Ramos (cell line): Measurements from ENCODE around the gene SERINC4.
"Not testable (repeated sequence)": the region's sequence is repeated elsewhere in the genome, so short reads cannot be mapped to it uniquely, and the experiment has no call there.

Source experiments
- in situ Hi-C: fragments of 300-500 bp; cut with MboI; formaldehyde crosslinking; loops from one replicate; pipeline ENCODE4 v1.14.3; 2022; ENCODE audit warnings: low sequenced_read_pairs; ENCODE audit not compliant: unreplicated experiment

Gene SERINC4

DNA sequence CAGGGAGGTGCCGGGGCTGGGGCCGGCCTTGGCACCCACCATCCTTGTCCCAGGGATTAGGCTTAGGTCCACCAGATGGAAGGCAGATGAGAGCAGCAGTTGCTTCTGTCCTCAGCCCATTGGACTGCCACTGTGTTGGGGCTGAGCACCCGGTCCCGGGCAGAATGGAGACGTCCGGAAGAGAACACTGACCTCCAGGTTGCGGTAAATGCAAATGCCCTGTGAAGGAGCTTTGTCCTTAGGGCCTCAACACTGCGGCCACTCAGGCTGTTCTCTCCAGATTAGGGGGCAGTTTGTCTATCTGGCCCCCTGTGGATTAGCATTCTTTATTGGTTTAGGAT, at the start of gene SERINC4:
Gene SERINC4, minus strand, starts transcription at position 276 of the 341 bp plus-strand sequence. Its CDS starts 234 bp downstream, at position 42.
- in situ Hi-C loops, result loop anchor here (10.0 to 25.0 kb wide), 2 partner anchors 55 to 912 kb away; partner anchors contain the start of genes B2M, PATL2 and PDIA3

DNA sequence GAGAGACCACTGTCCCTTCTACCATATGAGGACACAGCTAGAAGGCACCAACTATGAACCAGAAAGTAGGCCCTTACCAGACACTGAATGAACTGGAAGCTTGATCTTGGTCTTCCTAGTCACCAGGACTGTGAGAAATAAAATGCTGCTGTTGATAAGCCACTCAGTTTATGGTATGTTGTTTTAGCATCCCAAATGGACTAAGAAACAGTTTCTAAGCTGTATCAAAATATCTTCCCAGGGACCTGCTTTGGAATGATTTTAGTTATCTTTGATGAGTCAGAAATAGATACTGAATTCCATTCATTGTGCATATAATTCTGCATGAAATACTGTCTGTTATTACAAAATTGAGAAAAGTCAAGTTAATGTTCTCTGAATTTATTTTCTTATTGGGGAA, 45.4 kb upstream of the SERINC4 start:
- in situ Hi-C loops, result no loop called here

GRCh38 chr15:43832485-43832884, 32.5 kb upstream of the SERINC4 start:
- in situ Hi-C loops, result not testable (repeated sequence)

DNA sequence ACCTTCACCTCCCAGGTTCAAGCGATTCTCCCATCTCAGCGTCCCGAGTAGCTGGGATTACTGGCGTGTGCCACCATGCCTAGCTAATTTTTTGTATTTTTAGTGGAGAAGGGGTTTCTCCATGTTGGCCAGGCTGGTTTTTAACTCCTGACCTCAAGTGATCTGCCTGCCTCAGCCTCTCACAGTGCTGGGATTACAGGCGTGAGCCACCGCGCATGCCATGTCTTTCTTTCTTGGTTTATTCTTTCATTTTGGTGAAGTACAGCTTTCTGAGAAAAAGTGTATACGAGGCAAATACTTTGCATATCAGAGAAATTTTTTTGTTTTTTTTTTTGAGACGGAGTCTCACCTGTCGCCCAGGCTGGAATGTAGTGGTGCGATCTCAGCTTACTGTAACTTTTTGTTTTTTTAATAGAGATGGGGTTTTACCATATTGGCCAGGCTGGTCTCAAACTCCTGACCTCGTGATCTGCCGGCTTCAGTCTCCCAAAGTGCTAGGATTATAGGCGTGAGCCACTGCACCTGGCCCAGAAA, 31.6 kb upstream of the SERINC4 start:
- in situ Hi-C loops, result not testable (repeated sequence)

GRCh38 chr15:43830691-43831275, 30.8 kb upstream of the SERINC4 start:
- in situ Hi-C loops, result not testable (repeated sequence)

DNA sequence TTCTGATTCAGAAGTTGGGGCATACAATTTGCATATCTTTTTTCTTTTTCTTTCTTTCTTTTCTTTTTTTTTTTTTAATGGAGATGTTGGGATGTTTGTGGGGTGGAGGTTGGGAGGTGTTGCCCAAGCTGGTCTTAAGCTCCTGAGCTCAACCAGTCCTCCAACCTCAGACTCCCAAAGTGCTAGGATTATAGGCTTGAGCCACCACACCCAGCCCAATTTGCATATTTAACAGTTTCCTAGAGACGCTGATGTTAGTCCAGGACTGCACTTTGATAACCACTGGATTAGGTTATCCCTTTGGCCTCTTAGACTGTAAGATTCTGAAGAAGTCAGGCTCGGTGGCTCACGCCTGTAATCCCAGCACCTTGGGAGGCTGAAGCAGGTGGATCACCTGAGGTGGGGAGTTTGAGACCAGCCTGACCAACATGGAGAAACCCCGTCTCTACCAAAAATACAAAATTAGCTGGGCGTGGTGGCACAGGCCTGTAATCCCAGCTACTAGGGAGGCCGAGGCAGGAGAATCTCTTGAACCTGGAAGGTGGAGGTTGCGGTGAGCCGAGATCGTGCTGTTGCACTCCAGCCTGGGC, 30.0 kb upstream of the SERINC4 start:
- in situ Hi-C loops, result not testable (repeated sequence)

DNA sequence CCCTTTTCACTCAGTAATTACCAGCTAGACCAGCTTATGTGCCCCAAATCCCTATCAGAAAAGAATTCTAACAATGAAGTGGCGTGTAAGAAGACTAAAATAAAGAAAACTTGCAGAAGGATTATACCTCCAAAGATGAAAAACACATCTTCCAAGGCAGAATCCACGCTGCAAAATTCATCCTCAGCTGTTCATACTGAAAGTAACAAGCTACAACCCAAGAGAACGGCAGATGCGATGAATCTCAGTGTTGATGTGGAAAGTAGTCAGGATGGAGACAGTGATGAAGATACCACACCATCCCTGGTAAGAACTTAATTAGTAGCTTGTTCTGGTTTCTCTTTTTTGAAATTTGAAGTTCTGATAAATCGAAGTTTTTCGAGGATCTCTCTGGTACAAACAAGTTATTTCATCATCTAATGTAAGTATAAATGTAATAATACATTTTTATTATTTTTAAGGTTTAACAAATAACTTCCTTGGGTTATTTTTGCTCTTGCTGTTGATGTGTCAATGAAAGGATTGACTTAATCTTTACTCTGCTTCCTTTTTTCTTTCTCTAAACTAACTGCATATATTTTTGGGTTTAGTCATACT, 28.1 kb upstream of the SERINC4 start:
- in situ Hi-C loops, result no loop called here

- in situ Hi-C loops, result no loop called here
These were observed 26.7 kb upstream of the SERINC4 start, which contains the start of gene WDR76 for GRCh38 chr15:43826508-43827341. Gene WDR76 (plus strand): TSS chr15:43827002. CDS start chr15:43827033, 31 bp downstream.

DNA sequence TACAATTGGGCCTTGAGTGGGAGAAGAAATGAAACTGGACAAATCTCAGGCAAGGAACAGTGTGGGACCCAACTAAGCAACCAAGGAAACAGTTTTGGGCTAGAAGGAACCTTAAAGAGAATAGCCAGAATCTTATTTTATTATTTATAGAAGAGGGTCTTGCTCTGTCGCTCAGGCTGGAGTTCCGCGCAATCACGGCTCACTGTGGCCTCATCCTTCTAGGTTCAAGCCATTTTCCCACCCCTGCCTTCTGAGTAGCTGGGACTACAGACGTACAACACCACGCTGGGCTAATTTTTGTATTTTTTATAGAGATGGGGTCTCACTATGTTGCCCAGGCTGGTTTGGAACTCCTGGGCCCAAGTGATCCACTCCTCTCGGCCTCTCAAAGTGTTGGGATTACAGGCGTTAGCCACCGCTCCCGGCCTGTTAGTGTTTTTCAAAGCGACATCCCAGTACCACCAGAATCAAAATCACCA, 26.0 kb upstream of the SERINC4 start:
- in situ Hi-C loops, result no loop called here

DNA sequence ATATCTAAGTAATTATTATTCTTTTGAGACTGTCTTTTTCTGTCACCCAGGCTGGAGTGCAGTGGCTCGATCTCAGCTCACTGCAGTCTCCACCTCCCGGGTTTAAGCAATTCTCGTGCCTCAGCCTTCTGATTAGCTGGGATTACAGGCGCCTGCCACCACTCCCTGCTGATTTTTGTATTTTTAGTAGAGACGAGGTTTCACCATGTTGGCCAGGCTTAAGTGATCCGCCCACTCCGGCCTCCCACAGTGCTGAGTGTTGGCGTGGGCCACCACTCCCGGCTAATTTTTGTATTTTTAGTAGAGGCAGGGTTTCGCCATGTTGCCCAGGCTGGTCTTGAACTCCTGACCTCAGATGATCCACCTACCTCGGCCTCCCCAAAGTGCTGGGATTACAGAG, 25.3 kb upstream of the SERINC4 start:
- in situ Hi-C loops, result not testable (repeated sequence)

DNA sequence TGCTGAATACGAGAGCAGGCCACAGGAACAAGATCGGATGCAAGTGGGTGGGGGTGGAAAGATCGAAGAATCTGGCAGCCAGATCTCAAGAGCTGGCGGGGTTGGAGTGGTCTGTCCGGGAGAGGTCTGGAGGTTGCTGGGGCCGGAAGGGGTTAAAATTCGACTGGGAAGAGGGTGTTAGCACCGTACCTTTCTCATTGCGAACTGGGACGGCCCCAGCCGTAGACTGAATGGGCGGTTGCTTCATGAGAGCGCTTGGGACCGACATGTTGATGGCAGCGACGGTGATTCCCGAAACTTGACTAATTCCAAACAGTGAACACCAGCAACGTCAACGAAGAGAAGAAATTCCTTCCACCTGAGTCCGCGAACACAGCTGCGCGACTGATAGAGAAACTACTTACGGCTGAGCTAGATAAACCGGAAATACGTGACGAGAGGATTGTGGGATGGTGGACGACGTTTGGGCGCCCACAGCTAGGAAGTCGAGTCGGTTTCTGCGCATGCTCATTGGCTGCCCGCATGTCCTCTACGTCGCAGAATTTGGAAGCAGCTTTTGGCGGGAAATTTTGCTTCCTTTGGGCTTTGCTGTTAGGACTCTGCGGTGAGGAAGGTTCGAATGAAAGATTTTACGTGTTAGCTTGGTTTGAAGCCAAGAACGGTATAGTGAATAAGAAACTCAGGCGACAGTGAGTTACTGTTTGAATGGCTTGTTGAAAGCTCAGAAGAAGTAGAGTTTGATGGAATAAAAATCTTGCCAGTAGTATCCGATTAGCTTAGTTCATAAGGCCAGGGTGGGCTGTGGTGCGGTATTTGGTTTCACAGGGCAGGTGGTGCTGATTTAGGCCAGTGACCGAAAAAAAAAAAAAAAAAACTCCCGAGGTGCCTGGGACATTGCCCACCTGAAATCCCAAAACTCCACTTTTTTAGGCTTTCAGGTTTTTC, 24.6 kb upstream of the SERINC4 start, which contains the start of gene MFAP1:
Gene MFAP1, minus strand, starts transcription at position 389 of the 945 bp plus-strand sequence. Its CDS starts 121 bp downstream, at position 268.
- in situ Hi-C loops, result no loop called here

DNA sequence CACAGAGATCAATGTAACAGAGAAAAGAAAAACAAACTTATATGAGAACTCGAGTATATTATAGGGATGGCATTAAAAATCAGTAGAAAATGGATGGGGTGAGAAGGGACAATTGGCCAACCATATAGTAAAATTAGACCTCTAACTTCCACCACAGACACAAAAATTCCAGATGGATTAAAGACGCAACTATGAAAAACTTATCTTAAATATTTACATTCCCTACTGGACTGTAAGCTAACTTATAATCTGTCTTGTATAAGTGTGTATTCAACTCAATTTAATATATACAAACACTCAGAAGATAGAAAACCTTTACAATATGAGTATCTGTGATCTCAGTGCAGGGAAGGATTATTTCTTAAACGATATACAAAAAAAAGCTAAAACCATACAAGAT, 21.5 kb upstream of the SERINC4 start:
- in situ Hi-C loops, result no loop called here

GRCh38 chr15:43815064-43815463, 15.0 kb upstream of the SERINC4 start:
- in situ Hi-C loops, result not testable (repeated sequence)

- in situ Hi-C loops, result loop anchor here (10.0 kb wide), 1 partner anchor 64 kb away; the partner anchor contains the start of gene PDIA3
These were observed 9.1 kb upstream of the SERINC4 start for GRCh38 chr15:43808960-43809678.

- in situ Hi-C loops, result loop anchor here (10.0 kb wide), 1 partner anchor 64 kb away; the partner anchor contains the start of gene PDIA3
These were observed 8.5 kb upstream of the SERINC4 start for GRCh38 chr15:43808435-43808950.

- in situ Hi-C loops, result loop anchor here (10.0 kb wide), 1 partner anchor 58 kb away; the partner anchor contains the start of gene PDIA3
These were observed 2.7 kb upstream of the SERINC4 start for GRCh38 chr15:43802676-43803075.

DNA sequence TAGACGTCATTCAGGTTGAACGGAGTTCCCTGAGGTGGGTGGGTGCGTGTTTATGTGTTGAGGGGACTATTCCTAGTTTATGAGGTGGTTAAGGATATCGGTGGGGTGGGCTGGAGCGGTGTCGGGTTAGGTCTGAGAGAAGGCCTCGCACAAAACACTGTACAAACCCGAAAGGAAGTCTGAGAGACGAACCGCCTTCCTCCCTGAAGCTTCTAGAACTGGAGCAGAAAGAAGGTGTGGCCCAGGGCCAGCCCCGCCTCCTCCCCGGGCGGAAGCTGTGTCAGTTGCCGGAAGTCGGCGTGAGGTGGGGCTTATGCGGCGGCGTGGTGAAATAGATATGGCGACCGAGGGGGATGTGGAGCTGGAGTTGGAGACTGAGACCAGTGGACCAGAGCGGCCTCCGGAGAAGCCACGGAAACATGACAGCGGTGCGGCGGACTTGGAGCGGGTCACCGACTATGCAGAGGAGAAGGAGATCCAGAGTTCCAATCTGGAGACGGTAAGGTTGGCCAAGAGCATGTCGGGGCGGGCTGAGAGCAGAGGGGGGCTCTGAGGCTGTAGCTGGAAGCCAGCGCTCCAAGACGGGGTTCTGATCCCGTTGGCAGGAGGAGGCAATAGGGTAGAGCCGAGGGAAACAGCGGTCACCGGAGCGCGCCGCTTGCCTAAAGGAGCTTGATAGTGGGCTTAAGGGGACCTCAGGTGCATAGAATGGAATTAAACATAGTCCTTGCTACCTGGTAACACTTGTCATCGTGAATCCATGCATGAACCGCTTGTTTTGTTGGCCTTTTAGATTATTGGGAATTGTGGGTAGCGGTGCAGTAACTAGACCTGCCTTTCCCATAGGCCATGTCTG, 494 bp upstream of the SERINC4 start, which contains the start of gene HYPK:
Gene HYPK, plus strand, starts transcription at position 314 of the 856 bp plus-strand sequence. Its CDS starts 24 bp downstream, at position 338.
- in situ Hi-C loops, result loop anchor here (10.0 kb wide), 1 partner anchor 56 kb away; the partner anchor contains the start of gene PDIA3
